ENCODE data around the gene IFNGR2.

Gene IFNGR2

DNA sequence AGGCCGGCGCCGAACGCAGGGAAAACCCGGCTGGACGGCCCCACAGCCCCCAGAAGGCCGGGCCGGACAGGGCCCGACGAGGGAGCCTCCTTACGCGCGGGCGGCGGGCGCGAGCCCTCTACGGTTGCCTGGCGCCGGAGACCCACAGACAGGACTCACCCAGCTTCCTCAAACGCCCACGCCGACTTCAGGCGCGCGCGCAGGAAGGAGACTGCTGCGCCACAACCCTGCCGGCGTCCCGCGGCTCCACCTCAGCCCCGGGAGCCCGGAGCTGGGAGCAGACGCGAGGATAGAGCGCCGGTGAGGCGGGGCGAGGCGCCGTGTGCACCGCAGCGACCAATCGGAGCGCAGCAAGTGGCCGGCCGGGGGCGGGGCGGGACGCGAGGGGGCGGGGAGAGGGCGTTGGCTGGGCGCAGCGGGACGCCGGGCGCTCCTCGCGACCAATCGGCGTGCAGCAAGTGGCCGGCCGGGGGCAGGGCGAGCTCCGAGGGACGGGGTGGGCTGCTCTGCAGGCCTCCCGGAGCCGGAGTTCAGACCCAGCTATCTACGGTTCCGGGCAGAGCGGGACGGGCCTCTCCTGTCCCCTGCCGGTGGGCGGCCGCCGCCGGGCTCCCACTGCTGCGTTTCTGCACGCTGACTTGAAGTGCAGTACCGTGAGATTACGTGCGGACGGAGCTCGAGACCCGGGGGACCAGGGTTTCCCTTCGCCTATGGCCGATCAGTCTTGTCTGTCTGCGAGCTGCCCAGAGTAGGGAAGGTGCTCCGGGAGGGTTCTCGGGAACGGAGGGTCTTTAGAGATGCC lies 76.7 kb downstream of the IFNGR2 start, which contains the start of gene TMEM50B:
TSS of gene TMEM50B (minus strand) at position 296 of the 802 bp plus-strand sequence. CDS start 11,089 bp downstream, outside the sequence.
- TF ChIP-seq, protein P1, sequence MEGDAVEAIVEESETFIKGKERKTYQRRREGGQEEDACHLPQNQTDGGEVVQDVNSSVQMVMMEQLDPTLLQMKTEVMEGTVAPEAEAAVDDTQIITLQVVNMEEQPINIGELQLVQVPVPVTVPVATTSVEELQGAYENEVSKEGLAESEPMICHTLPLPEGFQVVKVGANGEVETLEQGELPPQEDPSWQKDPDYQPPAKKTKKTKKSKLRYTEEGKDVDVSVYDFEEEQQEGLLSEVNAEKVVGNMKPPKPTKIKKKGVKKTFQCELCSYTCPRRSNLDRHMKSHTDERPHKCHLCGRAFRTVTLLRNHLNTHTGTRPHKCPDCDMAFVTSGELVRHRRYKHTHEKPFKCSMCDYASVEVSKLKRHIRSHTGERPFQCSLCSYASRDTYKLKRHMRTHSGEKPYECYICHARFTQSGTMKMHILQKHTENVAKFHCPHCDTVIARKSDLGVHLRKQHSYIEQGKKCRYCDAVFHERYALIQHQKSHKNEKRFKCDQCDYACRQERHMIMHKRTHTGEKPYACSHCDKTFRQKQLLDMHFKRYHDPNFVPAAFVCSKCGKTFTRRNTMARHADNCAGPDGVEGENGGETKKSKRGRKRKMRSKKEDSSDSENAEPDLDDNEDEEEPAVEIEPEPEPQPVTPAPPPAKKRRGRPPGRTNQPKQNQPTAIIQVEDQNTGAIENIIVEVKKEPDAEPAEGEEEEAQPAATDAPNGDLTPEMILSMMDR (IDR thresholded peaks at IDR 0.05), result peak; percentile 59
- Histone ChIP-seq H3K36me3 (no peaks in the 10 kb centered on the region), H3K4me3 (ENCODE audit: low read depth in 1 of 2, low read length in 1 of 2) (peak within 1 kb of the TSS; percentile 69 to 97), H3K4me1 (ENCODE audit: control insufficient read depth in 1 of 2, insufficient read depth in 1 of 2, low read depth in 1 of 2, low read length in 1 of 2) (peaks cover 36 to 38% of the 10 kb centered on the region in 2 experiments), H3K9me3 (no peaks in the 10 kb centered on the region), H3K27ac (peak within 1 kb of the TSS; percentile 94), H3K27me3 (no peaks in the 10 kb centered on the region)

DNA sequence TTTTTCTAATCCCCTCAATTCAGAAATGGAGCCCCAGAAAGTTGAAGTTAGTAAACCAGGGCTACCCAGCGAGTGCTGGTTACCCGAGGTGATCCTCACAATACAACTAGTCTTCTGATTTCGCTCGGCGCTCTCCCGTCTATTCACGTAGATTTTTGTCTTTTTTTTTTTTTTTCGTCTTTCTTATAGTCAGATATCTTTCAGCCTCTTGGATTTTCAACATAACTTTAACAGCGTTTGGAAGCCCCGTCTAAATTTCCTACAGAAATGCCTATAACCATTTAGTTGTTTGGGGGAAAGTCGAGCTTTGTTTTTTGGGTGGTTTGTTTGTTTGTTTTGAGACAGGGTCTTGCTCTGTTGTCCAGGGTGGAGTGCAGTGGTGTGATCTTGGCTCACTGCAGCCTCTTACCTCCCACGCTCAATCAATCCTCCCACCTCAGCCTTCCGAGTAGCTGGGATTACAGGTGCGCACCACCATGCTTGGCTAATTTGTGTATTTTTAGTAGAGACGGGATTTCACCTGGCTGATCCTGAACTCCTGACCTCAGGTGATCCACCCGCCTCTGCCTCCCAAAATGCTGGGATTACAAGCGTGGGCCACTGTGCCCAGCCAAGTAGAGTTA lies 77.4 kb downstream of the IFNGR2 start:
- Histone ChIP-seq H3K4me1 (ENCODE audit: control insufficient read depth in 1 of 2, insufficient read depth in 1 of 2, low read depth in 1 of 2, low read length in 1 of 2) (peaks cover 38 to 40% of the 10 kb centered on the region in 2 experiments), H3K9me3 (no peaks in the 10 kb centered on the region), H3K36me3 (no peaks in the 10 kb centered on the region), H3K27me3 (no peaks in the 10 kb centered on the region), H3K4me3 (ENCODE audit: low read depth in 1 of 2, low read length in 1 of 2) (peak overlapping the region; percentile 69 to 97), H3K27ac (peak overlapping the region; percentile 94)
- TF ChIP-seq, protein P1 (IDR thresholded peaks at IDR 0.05), result no peak

DNA sequence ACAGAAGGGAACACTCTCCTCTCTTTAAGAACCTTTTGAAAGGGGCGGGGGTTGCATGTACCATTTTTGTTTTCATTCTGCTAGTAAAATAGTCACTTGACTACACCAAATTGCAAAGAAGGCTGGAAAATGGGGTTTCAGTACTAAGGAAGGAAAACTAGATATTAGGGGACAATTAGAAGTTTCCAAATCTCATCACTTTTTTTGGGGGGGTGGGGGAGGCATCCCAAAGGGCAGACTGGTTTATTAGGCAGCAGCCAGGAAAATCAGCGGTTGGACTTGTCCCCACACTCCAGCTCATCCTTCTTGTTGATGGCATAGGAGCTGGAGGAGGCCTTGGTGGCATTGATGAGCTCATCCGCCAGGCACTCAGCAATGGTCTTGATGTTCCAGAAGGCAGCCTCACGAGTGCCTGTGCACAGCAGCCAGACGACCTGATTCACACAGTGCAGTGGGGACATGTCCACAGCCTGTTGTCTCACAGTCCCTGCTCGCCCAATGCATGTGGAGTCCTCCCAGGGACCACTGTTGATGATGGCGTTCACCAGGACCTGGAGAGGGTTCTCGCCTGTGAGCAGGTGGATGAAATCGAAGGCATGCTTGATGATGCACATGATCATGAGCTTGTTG lies 78.2 kb downstream of the IFNGR2 start:
- Histone ChIP-seq H3K27me3 (no peaks in the 10 kb centered on the region), H3K4me1 (ENCODE audit: control insufficient read depth in 1 of 2, insufficient read depth in 1 of 2, low read depth in 1 of 2, low read length in 1 of 2) (peaks cover 38 to 40% of the 10 kb centered on the region in 2 experiments), H3K27ac (no peak overlapping the region), H3K9me3 (no peaks in the 10 kb centered on the region), H3K36me3 (no peaks in the 10 kb centered on the region), H3K4me3 (ENCODE audit: low read depth in 1 of 2, low read length in 1 of 2) (no peak overlapping the region)
- TF ChIP-seq, protein P1 (IDR thresholded peaks at IDR 0.05), result no peak

All from neutrophil (primary cell).